ENCODE results near the gene SPTBN1.

The SPTBN1 gene

DNA sequence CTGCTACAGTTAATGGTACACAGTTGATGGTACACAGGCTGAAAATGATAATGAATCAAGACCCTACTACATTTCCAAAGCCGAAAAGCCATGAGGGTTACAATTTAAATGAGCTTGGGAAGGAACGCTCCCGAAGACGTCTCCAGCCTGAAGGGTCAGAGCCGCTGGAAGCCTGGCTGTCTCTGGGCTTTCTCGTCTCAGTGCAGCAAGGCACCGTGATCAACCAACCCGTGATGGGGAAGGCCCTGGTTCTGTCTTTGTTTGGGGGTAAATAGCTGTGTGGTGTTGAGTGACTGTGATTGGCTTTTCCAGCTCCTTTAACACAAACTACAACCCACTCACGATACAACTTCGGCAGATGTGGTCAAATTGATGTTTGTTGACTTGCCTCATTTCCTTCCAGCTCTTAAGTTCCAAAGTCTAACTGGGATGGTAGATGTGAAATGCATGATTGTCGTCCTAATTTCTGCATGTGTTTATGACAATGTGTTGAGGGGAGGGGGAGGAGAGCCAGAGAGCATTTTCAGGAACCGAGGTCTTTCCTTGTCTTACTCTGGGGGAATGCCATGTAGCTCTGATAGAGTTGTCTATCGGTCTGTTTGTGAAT, 207.4 kb downstream of the SPTBN1 start:
- DNase-seq: no peak

DNA sequence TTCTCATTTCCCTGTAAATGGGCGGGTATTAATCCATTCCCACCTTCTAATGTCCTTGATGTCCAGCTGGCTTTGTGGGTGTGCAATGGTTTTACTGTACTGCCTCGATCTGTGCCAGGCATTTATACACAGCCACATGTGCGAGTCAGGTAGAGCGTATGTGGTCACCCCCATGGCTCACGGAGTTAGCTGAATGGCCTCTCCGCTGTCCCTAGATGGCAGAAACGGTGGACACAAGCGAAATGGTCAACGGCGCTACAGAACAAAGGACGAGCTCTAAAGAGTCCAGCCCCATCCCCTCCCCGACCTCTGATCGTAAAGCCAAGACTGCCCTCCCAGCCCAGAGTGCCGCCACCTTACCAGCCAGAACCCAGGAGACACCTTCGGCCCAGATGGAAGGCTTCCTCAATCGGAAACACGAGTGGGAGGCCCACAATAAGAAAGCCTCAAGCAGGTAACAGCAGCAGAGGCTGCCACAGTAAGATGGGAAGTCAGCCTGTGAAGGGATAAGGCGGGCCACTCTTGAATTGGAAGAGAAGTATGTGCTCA, 208.2 kb downstream of the SPTBN1 start:
- no peak for DNase-seq

DNA sequence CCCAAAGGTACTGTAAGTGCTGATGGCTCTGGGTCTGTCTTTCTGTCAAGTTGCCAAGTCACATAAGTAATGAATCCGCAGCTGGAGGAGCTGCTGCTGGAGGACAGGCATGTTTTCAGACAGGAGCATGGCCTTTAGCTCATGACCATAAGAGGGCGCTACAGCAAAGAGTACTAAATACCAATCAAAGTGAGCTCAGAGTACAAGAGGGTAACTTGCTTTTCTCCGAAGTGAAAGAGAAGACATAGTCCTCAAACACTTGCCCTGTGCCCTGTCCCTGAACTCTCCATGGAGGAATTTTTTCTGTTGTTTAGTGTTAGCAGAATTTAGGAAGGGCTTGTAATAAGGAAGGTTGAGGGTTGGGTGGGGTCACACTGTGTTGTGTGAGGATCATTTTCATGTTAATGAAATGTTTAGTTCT, 209.3 kb downstream of the SPTBN1 start:
- DNase-seq: peak; percentile 55 to 75

DNA sequence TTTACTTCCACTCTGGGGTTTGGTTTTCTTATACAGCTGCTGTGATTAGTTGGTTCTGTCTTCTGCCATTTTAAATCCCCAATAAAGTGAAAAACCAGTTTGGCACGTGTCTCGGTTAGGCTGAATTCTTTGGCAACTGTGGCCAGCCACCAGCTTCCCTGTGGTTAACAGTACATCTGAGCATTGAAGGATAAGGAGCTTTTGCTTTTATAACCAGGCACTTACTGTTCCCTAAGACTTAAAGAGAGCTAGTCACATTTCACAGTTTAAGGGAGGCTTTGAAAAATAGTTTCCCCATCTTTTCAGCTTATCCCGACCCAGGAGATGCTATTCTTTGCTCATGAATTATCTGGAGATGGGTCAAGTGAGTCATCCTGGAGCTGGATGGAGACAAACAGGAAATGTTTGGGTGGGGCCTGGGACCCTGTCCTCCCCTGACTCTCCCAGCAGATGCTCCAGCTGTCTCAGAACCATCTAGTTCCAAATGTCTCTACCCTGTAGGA, 210.1 kb downstream of the SPTBN1 start:
- DNase-seq: no peak

DNA sequence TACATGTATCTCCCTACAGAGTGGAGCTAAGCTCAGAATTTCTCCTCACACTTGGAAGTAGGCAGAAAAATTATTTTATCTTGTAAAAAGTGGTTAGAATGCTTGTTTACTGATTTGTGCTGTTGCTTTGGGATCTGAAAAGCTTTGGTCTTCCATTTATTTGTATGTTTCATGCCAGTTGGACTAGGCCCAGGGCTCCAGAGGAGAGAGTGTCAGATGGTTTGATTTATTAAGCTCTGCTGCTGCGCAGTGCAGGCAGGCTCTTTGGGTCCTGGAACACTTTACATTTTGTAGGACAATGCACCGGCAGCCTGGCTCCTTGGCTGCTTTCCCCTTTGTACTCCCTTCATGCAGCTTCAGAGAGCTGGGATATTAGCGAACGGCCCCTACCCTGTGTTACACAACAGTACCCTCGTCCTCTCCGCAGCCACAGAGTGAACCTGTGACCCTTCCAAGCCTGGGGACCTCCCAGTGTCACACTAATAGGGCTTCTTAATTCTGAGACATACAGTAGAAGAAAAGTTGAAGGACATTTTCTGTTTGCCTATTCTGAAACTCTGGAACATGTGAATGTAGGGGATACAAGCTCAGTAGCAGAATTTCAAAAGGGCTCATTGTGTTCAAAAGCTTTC, 210.6 kb downstream of the SPTBN1 start:
- no peak for DNase-seq

DNA sequence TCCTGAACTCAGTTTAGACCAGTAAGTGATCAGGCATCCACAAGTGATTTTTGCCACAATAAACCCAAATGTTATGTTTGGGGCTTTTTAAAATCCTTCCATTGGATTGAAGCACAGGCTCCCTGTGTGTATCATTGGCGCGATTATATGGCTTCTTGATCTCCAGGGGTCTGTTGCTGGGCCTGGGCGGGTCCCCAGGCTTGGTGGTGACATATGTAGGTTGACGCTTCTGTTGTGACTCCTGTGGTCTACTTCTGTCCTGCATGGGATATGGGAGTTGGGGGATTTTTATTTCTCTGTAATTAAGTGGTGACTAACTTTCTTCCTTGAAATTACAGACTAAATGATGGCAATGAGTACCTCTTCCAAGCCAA, 211.1 kb downstream of the SPTBN1 start:
- DNase-seq: no peak

DNA sequence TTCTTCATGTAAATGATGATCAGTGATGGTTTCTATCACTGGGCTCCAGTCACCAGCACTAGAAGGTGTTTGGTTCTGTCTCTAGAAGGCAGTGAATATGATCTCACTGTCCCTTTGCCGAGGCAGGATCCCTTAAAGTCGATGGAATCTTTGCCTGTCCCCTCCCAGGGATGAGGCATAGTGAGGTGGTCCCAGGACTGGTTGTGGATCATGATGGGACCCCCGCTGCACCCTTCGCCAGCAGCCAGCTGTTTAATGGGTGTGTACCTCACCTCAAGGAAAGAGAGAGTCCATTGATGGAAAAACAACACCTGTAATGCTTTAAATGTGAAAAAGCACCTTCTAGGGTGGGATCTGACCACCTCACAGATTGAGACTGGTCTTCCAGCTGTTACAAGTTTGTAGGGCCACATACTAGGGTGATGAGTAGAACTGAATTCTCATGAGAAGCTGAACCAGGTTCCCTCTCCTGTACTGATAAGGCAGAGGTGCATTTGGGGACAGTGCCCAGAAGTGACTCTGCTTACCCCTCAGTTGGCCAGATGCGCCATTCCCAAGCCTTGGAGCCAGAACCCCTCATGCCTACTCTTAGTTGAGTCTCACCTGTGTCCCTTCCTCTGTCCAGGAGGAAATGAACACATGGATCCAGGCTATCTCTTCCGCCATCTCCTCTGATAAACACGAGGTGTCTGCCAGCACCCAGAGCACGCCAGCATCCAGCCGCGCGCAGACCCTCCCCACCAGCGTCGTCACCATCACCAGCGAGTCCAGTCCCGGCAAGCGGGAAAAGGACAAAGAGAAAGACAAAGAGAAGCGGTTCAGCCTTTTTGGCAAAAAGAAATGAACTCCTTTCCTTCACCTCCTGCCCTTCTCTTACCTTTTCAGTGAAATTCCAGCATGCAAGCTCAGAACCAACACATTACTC, 211.9 kb downstream of the SPTBN1 start:
- DNase-seq: no peak

DNA sequence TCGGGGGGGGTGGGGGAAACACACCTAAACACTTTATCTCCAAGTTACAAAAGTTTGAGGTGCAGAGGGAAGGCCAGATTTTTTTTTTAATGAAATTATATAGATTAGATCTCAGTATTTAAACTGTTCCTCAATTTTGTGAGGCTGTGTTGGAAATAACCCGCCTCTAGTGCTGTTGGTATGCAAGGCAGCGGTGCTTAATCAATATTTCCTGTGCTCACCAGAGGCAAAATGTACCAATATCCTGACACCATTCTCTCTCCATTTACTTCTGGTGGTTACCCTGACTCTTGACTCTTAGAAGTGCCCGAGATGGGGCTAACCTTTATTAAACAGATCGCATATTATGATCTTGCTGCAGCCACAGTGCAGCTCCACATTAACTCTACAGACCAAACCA, 212.6 kb downstream of the SPTBN1 start:
- no peak for DNase-seq

DNA sequence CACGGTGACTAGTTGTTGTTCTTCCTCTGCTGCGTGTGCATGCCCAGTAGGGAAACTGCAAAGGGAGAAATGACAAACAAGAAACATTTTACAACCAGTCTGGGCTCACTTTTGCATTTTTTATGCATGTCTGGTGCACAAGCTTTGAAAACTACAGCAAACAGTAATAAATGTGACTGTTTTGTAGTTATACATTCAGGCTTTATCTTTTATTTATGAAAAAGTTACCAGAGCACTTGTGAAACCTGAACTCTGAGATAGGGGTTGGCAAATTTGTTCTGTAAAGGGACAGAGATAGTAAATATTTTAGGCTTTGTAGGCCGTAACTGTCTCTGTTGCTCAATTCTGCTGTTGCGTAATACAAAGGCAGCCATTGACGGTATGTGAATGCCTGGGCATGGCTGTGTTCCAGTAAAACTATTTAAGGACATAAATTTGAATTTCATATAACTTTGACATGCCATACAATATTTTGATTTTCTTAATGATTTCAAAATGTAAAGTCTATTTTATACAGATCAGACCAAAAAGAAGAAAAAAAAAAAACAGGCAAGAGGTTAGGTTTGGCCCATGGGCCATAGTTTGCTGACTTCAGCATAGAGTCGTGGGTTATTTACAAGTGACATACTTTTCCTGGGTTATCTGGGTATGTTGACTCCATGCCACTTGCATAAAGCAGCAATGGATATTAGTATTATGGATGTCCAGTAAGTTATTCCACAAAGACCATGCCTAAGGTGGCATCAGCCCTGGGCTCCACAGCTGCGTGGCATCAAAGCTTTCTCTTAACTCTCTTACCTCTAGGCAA, 213.8 kb downstream of the SPTBN1 start:
- no peak for DNase-seq

DNA sequence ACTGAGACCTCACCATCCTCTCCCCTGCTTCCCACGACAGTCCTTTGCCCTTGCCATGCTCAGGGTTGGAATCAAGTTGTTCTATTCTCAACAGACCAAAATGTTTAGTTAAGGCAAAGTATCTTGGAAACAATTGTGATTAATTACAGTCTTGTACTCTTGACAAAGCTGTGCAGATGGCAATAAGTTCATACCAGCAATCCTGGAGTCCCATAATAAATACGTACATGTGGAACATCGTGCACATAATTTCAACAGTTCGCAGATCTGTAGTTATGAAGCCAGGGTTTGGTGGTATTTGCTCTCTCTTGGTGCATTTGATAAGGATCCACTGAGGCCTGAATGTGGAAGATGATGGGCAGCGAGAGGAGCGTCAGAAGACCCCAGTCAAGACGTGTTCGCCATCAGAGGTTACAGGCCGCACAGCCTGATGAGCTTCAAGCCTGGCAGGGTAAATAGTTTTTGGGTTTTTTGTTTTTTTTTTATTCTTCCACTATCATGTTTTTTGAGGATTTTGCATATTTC, 214.4 kb downstream of the SPTBN1 start:
- no peak for DNase-seq

DNA sequence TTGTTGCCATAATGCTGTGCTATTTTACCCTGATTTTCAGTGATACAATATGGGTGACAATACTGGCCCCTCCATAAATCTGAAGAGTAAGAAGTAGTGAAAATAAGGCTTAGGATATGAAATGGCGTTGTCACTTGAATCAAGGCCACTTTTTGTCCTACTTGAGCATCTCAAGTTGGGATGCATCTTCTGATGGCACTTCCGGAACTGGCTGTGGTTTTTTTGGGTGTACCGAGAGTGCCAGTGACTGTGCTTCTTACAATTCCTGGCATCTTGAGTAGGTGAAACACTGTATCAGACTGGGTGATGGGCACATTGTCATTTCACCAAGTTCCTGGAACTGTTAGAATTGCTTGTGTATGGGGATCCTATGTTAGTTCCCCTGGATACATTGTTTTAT, 214.9 kb downstream of the SPTBN1 start:
- DNase-seq: no peak

DNA sequence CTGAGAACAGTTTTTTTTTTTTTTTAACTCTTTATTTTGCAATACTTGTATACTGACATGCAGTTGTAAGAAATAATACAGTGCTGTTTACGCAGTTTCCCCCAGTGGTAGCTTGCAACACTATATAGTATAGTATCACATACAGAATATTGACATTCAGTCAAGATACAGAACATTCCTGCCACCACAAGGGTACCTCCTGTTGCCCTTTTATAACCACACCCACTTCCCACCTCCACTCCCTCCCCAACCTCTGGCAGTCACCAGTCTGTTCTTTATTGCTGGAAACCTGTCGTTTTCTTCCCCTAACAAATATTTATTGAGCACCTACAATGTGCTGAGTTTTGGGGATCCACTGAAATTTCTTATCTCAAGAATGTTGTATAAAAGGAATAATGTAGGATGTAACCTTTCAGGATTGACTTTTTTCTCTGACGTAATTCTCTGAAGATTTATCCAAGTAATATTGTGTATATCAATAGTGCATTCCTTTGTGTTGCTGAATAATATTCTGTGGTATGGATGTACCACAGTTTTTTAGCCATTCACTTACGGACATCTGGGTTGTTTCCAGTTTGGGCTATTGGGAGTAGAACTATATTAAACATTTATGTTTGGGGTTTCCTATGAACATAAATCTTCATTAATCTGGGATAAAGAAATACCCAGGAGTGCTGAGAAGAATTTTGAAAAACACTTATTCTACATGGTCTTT, 215.9 kb downstream of the SPTBN1 start:
- no peak for DNase-seq

DNA sequence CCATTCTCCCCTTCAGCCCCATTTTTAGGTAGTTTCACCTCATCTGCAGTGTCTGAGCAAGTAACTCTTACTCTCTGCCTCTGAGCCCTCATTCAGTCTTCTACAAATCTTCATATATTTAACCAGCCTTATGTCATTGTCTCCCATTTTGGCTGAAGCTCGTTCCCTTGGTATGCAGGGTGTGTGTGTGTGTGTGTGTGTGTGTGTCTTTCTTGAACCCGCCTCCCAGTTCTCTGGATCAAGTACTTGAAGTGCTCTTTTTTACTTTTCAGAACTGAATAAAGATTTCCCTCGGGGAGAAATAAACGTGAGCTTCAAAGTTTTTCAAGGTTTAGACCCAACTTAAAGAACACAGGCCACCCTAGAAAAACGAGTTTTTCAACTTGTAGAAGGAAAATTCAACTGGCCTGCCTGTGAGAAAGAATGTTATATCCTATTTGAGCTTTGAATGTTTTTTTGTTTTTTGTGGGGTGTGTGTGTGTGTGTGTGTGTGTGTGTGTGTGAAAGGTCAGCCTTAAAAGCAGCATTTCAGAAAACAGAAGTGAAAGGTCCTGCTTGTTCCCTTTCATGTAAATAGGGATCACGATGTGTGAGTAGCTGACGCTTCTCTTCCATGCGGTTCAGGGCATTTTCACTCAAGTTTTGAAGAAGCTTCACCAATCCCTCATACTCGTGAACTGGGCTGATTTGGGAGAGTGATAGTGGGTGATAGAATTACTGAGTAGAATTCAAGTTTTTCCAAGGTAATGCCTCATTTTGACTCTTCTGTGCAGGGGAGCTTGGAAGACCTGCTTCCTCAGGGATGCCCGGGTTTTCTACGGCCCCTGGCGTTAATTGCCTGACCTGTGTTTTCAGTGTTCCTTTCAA, 216.7 kb downstream of the SPTBN1 start:
- DNase-seq: no peak

DNA sequence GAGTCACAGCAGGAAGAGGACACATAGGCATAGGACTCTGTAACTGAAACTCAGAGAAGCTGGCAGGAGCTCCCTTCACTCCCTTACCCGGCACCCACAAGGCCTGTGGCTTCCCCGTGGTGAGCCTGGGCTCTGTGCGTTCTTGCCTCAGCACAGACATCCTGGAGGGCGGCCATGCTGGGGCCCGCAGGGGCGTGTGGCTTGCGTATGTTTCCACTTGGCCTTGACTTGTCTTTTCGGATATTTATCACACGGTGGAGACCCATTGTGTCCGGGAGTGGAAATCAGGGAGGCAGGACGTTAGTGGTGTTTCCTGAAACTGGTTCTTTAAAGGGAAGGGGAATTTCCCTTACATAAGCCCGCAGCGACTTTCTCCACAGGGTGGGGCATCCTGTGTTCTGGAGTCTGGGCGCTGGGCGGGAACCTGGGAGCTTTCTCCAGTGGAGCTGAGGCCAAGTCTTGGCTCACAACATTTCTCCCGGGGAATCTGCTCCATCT, 217.4 kb downstream of the SPTBN1 start:
- DNase-seq: no peak

DNA sequence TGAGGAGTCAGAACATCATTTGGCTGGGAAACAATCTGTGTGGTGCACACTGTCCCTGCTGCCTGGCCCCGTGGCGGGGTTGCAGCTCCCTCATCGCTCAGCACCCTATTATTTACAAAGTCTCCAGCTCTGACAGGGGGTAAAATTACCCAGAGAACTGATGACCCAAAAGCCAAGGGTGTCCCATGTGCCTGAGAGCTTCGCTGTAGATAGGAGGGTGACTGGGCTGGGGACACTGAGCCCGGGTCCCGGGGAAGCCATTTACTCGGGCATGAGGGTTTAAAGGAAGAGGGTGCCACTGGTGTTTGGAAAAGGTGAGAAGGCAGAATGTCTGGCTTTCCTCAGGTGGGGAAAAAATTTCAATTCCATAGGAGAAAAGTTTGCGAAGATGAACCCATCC, 219.2 kb downstream of the SPTBN1 start:
- no peak for DNase-seq

DNA sequence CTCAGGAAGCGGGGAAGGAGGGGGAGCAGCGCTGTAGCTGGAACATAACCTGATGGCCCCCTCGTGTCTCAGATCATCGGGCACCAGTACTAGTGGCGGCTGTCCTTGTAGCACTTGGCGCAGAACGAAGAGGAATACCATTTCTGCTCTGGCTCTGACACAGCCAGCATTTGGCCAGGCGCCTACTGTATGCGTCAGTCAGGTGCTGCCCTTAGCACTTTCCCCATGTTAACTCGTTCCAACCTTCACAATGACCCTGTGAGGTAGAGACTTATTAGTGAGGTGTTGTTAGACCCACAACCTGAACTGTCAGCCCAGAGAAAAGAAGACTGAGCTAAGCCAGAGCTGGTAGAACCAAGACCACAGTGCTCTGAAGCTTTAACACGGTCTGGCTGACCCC, 219.6 kb downstream of the SPTBN1 start:
- DNase-seq: no peak

DNA sequence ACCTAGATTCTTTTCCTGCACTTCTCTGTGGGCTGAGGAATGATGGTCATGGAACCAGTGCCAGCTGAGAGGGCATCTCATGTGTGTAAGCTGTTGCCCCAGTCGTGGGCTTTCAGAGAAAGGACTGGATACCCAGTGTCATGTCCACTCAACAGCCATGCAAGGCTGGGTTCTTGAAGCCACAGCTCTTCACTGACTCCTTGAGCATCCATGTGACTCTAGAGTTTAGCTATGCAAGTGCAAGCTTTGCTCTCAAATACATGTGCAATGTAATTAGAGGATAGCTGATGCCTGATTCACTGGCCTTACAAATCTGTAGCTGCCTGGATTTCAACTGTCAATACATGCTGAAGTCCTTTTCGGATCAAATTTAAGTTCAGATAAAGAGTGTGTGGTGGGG, 220.5 kb downstream of the SPTBN1 start:
- no peak for DNase-seq

DNA sequence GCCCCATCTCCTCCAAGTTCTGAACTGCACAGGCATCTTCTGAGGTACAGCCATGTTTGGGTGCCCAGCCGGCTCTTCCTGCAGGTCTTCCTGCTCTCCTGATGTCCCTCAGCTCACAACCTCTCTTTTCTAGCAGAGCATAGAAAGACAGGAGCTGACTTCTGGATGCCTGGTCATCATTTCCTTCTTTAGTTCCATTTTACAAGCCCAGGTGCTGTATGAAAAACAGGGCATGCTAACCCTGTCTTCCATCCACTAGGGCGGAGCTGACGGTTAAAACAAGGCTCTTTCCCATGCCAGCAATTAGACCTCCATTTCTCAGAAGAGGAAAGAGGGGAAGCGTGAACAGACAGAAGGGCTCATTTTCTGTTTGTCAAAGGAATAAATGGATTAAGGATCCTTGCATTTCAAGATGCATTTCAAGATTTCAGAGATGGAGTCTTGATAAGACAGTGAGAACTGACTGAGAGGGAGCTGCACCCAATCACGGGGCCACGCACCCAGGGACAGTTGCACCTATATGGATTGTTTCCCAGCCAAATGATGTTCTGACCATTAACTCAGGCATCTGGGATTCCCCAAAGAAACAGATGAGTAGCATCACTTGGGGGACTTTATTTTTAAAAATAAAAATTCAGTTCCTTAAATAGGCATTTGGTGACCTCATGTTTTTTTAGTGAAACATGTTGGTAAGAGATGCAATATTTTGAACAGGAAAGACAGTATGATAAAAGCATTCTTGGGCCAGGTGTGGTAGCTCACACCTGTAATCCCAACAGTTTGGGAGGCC, 221.5 kb downstream of the SPTBN1 start:
- no peak for DNase-seq

DNA sequence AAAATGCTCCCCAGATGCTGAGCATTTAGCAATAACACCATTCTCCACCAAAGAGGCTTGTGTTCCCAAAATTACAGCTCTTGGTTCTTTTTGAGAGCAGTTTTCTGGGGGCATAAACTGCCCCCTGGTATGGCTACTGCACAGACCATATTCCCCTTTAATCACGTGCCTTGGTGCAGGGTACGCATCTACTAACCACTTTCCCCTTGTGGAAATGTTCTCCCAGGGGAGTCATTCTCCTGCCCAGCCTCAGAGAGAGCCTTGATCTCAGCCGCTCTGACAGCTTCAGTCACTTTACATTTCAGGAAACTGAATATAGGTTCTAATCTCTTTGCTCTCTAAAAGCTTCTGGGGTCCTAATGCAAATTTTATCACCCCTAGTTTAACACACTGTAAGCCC, 222.6 kb downstream of the SPTBN1 start:
- peak in 1 of 2 experiments; percentile 16 for DNase-seq

Data from NCI-H524 (cell line).